ENCODE results near the gene FBXL15. TPM values are rescaled to one million over a fixed set of nuclear protein-coding genes. Genes with fewer than 3 reads are reported as not detected.

Gene FBXL15
- total and polyA plus RNA-seq, 2 of the 13 experiments (the other 11 are each of a cell fraction or from before 2014, with no cell fraction given): 4.3 to 8.3 TPM

DNA sequence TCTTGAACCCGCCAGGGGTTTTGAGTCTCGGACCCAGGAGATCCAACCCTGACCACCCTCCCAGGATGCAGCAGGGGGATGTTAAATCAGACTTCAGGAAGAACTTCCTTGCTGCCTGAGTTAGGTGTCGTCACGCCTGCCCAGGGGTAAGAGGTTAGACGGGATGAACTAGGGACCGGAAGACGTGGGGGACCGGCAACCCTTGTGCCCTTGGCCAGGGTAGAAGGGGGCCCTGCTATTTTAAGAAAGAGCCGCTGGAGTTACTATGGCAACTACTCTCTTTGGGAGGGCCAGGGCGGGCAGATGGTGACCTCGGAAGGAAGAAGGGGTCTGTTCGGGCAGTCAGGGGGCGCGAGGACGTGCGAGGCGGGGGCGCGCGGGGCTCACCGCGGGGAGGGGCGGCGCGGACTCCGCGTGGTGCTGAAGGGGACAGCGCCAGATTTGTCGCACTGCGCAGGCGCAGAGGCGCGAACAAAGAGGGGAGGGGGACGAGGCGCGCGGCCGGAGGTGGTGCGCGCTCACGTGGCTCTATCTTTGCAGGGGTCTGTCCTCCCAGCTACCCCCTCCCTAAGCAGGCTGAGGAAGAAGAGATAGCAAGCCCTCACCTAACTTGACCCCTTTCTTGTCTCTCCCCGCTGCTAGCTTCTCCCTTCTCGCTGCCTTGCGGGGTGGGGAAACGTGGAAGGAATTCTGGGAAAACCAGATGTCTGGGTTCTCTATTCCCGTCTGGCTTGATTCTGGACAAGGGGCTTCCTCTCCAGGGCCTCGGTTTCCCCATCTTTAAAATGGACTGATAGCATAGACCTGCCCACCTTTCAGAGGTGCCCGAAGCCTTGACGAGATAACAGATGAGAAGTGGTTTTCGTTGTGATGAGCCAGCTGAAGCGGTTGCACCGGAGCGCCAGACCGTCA is 1.1 kb upstream of the FBXL15 start (continued):
- TF ChIP-seq, protein P1, sequence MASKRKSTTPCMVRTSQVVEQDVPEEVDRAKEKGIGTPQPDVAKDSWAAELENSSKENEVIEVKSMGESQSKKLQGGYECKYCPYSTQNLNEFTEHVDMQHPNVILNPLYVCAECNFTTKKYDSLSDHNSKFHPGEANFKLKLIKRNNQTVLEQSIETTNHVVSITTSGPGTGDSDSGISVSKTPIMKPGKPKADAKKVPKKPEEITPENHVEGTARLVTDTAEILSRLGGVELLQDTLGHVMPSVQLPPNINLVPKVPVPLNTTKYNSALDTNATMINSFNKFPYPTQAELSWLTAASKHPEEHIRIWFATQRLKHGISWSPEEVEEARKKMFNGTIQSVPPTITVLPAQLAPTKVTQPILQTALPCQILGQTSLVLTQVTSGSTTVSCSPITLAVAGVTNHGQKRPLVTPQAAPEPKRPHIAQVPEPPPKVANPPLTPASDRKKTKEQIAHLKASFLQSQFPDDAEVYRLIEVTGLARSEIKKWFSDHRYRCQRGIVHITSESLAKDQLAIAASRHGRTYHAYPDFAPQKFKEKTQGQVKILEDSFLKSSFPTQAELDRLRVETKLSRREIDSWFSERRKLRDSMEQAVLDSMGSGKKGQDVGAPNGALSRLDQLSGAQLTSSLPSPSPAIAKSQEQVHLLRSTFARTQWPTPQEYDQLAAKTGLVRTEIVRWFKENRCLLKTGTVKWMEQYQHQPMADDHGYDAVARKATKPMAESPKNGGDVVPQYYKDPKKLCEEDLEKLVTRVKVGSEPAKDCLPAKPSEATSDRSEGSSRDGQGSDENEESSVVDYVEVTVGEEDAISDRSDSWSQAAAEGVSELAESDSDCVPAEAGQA (IDR thresholded peaks at IDR 0.05; ENCODE audit: low read depth): no peak
- TF ChIP-seq, protein P1 (CRISPR knock-in tag; IDR thresholded peaks at IDR 0.05; ENCODE audit: borderline replicate concordance): peak; percentile 61; the same call in 1 of the 2 replicates
- no peak for TF ChIP-seq ATRX (CRISPR knock-in tag; IDR thresholded peaks at IDR 0.05; ENCODE audit: borderline replicate concordance)
- peak; percentile 88; the same call in 1 of the 2 replicates for TF ChIP-seq ZNF773 (CRISPR knock-in tag; IDR thresholded peaks at IDR 0.05; ENCODE audit: borderline replicate concordance)
- no peak for TF ChIP-seq AGO2 (optimal IDR thresholded peaks at IDR 0.05; ENCODE audit: low read depth, low read length)
- no peak for TF ChIP-seq GPN1 (CRISPR knock-in tag; IDR thresholded peaks at IDR 0.05; ENCODE audit: borderline replicate concordance)
- TF ChIP-seq ZNF614 (CRISPR knock-in tag; IDR thresholded peaks at IDR 0.05; ENCODE audit: borderline replicate concordance): no peak
- no peak for TF ChIP-seq ISX (CRISPR knock-in tag; conservative IDR thresholded peaks at IDR 0.05)
- TF ChIP-seq HNRNPUL1 (IDR thresholded peaks at IDR 0.05; ENCODE audit: low read depth, low read length): no peak
- no peak for TF ChIP-seq HNRNPLL (IDR thresholded peaks at IDR 0.05; ENCODE audit: low read depth, low read length, poor library complexity, severe bottlenecking)
- TF ChIP-seq TRIM24 (CRISPR knock-in tag; IDR thresholded peaks at IDR 0.05): no peak
- no peak for TF ChIP-seq HMG20B (CRISPR knock-in tag; conservative IDR thresholded peaks at IDR 0.05)
- TF ChIP-seq ZNF225 (CRISPR knock-in tag; IDR thresholded peaks at IDR 0.05): no peak; the same call in 1 of the 2 replicates
- TF ChIP-seq ZNF235 (CRISPR knock-in tag; IDR thresholded peaks at IDR 0.05; ENCODE audit: borderline replicate concordance): no peak; the same call in 1 of the 2 replicates
- no peak for TF ChIP-seq MBNL3 (CRISPR knock-in tag; conservative IDR thresholded peaks at IDR 0.05)
- no peak for TF ChIP-seq MTA3 (CRISPR knock-in tag; IDR thresholded peaks at IDR 0.05)
- peak; percentile 23; the same call in 1 of the 2 replicates for TF ChIP-seq FOXA3 (CRISPR knock-in tag; IDR thresholded peaks at IDR 0.05)
- TF ChIP-seq ZNF891 (CRISPR knock-in tag; IDR thresholded peaks at IDR 0.05): no peak; the same call in 1 of the 2 replicates
- no peak for TF ChIP-seq ATM (IDR thresholded peaks at IDR 0.05; ENCODE audit: borderline replicate concordance)
- TF ChIP-seq SMARCE1 (IDR thresholded peaks at IDR 0.05; ENCODE audit: borderline replicate concordance): no peak
- no peak for TF ChIP-seq KDM4B (CRISPR knock-in tag; IDR thresholded peaks at IDR 0.05)
- TF ChIP-seq SALL1 (CRISPR knock-in tag; IDR thresholded peaks at IDR 0.05): peak; percentile 59
- no peak; the same call in 1 of the 2 replicates for TF ChIP-seq TMF1 (CRISPR knock-in tag; IDR thresholded peaks at IDR 0.05; ENCODE audit: low read depth)
- TF ChIP-seq, protein P2, sequence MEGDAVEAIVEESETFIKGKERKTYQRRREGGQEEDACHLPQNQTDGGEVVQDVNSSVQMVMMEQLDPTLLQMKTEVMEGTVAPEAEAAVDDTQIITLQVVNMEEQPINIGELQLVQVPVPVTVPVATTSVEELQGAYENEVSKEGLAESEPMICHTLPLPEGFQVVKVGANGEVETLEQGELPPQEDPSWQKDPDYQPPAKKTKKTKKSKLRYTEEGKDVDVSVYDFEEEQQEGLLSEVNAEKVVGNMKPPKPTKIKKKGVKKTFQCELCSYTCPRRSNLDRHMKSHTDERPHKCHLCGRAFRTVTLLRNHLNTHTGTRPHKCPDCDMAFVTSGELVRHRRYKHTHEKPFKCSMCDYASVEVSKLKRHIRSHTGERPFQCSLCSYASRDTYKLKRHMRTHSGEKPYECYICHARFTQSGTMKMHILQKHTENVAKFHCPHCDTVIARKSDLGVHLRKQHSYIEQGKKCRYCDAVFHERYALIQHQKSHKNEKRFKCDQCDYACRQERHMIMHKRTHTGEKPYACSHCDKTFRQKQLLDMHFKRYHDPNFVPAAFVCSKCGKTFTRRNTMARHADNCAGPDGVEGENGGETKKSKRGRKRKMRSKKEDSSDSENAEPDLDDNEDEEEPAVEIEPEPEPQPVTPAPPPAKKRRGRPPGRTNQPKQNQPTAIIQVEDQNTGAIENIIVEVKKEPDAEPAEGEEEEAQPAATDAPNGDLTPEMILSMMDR (CRISPR knock-in tag; IDR thresholded peaks at IDR 0.05): no peak

Measured in HepG2 (cell line).